HK-2 (cell line): Measurements from ENCODE around the gene OR6S1.
"Not testable (repeated sequence)": the region's sequence is repeated elsewhere in the genome, so short reads cannot be mapped to it uniquely, and the experiment has no call there.

ENCODE experiments used
- DNase-seq: peaks from one replicate; pipeline ENCODE4 v3.0.0-alpha.2; 2018; ENCODE audit not compliant: unreplicated experiment

Gene OR6S1

DNA sequence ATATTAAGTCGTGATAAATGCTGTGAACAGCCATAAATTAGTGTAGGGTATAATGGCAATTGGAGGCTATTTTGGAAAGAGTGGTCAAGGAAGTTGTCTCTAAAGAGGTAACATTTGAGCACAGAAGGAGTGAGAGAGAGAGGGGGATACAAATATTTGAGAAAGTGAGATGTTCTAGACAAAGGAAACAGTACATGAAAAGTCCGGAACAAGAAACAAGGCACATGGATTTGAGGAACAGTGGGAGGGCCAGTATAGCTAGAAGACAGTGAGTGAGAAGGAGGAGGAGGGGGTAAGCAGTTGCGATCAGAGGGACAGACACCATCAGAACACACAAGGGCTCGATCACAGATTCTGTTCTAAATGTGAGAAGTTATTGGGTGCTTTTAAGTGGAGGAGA lies 30.2 kb downstream of the OR6S1 start:
- no peak for DNase-seq

- DNase-seq, result peak; percentile 80
Observed at GRCh38 chr14:20610002-20610765, 31.3 kb downstream of the OR6S1 start.

DNA sequence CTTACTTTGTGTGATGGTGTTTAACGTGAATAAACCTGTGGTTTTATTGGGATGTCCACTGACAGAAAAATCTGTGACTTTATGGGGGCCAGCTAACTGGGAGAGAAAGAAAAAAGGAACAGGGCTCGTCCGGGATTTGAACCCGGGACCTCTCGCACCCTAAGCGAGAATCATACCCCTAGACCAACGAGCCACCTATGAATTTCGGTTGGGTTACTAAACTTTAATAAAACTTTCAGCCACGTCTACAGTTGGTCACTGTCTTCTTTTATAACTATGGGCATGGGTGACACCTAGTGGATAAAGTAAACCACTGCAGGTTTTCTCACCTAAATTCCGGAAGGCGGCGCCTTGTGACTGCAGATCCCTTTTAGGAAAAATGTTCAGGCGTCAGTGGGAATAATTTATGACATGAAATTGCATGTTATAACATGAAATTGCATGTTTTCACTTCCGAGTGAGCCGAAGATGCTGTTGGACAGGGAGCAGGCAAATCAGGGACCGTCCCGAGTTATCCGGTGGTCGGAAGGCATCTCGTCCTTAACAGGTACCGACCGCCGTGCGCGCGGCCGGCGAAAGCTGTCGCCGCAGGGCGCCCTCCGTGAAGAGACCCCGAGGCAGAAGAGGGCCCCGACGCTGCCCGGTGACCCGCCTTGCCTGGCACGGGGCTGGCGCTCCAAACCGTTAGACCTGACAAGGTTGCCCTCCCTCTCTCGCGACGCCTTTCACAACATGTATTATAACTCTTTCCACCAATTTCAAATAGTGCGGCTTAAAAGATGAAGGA lies 32.1 kb downstream of the OR6S1 start:
- peak; percentile 81 for DNase-seq

DNA sequence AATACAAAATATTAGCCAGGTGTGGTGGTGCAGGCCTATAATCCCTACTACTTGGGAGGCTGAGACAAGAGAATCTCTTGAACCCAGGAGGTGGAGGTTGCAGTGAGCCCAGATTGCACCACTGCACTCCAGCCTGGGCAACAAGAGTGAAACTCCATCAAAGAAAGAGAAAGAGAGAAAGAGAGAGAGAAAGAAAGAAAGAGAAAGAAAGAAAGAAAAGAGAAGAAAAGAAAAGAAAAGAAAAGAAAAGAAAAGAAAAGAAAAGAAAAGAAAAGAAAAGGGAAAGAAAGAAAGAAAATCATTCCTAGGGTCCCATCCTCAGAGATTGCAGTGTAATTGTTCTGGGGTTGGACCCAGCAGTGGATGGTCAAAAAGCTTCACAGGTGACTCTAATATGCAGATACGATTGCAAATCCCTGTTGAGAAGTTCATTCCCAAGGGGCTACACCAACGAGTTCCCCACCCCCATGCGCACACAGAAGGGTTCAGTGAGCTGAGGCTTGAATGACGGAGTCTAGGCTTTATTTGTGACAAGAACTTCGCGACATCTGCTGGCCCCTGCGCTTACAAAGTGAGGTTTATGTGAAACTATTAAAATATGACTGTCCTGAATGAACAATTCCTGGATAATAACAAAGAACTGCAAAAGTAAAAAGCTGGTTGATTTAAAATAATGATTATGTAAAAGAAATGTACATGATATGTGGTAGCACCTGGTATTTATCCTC lies 32.9 kb downstream of the OR6S1 start:
- DNase-seq, result no peak

DNA sequence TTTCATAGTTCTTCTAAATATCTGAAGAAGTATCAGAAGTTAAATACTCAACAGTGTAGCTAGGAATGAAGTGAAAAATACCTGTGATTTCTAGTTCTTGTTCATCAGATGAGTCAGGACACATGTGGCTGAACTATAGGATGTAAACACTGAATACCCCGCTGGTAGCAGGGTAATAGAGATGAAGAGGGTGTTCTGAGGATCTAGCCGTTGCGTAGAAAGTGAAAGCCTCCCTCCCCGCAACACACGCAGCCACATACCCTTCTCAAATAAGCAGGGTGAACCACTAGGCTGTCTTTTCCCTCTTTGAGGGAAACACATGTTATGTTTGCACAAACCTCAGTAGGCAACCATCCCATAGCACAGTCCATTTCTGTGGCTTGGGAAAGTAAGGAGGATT lies 33.9 kb downstream of the OR6S1 start:
- no peak for DNase-seq

DNA sequence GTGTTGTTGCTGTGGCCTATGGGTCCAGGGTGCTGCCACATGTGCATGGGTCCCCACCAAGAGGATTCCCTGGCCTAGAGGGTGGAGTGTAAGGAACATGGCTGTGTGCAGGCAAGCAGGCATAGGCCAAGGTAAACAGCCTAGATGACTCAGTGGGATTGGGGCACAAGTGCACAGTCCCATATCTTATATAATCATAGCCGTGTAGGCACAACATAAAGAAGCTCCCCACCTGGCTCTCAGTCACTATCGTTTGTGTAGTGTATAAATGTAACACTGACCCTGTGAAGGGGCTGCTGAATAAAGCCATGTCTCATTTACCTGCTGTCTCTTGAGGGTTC lies 34.6 kb downstream of the OR6S1 start:
- no peak for DNase-seq

DNA sequence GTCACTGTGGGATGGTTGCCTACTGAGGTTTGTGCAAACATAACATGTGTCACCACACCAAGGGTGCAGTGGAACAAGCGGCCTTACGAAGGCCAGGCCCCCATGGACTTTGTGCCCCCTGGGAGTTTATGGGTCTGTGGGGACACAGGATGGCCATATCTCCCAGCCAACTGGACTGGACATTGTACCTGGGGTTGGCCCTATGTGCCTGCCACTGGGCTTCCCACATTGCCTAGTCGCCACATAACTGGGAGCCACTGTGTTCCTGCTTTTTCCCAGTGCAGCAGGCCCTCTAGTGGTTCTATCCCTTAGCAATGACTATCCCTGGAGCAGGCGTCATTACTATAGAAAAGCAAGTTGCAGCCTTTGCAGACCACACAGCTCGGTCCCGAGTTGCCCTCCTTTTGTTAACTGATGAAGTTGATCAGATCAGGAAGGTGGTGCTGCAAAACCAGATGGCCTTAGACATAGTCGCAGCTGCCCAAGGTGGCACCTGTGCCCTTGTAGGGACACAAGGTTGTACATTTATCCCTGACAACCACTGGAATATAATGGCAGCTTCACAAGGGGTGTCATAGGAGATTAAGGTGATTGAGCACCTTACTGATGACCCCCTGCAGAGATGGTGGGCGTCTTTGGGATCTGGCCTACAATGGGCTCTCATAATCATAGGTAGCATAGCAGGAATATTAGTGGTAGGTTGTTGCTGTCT lies 35.1 kb downstream of the OR6S1 start:
- DNase-seq, result peak; percentile 26

- no peak for DNase-seq
Observed at GRCh38 chr14:20603813-20604690, 37.4 kb downstream of the OR6S1 start.

DNA sequence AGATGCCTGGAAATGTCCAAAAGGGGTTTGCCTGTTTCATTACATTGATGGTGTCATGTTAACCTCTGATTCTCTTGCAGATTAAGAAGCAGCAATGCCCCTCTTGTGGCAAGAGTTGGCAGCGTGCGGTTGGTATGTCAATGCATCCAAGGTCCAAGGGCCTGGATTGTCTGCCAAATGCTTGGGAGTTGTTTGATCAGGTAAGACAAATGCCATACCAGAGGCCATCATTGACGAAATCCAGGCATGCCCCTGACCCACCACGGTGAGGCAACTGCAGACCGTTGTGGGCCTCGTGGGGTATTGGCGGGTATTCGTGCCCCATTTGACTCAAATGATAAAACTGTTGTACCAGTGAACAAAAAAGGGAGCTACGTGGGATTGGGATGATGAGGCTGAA lies 38.9 kb downstream of the OR6S1 start:
- no peak for DNase-seq

DNA sequence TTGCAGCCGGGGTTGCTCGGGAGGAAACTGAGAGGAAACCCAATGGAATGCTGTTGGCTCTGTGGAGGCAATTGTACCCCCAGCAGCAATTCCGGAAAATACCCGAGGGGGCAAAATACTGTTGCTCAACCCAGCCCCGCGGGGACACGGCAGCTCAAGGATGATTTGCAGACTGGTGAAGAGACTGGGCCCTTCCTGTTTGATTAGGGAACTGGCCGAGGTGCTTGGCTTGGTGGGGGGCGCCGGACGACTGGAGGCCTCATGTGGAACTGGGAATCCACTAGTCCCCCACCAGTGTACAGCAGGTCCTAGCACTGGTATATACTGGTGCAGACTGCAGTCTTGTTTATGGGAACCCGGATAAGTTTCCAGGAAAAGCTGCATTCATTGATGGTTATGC lies 40.0 kb downstream of the OR6S1 start:
- no peak for DNase-seq

DNA sequence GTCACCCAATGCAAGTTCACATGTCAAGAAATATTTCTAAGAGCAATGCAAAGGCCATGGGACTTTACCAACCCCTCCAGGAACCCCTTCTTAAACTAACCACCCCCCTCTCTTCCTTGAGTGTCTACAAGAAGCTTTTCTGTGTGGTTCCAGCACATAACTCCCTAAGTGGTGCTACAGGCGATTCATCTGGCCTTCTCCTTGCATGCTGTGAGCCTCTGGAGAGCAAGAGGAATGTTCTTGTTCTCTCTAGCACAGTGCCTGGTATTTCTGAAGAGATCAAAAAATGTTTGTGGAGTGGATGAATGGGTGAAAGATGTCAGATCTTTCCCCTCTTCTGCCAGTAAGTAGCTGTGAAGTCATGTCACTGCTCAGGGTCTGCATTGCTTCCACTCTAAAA lies 44.4 kb downstream of the OR6S1 start:
- no peak for DNase-seq

DNA sequence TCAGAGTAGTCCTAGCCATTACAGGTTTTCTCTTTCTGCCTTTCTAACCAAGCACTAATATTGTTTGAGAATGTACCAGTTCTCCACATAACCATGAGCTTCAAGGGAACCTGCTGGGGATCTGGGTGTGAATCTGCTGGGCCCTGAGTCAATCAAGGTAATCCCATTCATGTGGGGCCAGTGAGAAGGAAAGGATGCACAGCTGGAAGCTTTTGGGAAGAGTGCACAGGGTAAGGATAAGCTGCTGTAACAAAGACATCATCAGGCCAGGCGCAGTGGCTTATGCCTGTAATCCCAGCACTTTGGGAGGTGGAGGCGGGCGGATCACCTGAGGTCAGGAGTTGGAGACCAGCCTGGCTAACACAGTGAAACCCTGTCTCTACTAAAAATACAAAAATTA lies 45.8 kb downstream of the OR6S1 start:
- DNase-seq, result not testable (repeated sequence)

GRCh38 chr14:20592574-20592973 lies 48.9 kb downstream of the OR6S1 start:
- DNase-seq, result no peak

DNA sequence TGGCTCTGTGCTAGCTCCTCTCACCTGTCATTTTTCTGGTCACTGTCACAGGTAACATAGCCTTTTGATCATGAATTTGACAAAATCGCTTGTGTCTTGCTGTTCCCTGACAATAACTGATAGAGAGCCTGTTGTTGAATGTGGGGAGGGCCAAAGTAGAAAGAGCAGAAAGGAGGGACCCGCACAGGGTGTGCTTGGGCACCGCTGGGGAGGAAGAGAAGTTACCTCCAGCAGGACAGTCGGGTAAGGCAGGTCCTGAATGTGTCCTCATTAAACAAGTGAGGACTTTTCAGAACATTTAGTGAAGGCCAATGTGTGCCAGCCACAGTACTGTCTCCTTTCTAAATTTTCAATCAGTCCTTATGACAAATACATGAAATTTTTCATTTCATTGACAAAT lies 50.3 kb downstream of the OR6S1 start, which contains the start of gene RNASE12:
Gene RNASE12 (minus strand): TSS at position 142 of the 400 bp plus-strand sequence. CDS start 653 bp downstream, outside the sequence.
- DNase-seq, result no peak
